ENCODE data around the gene ANKRD35. TPM values are rescaled to one million over a fixed set of nuclear protein-coding genes. Genes with fewer than 3 reads are reported as not detected.

The ANKRD35 gene
- total RNA-seq, 1 donor from 2014 or later = not detected

DNA sequence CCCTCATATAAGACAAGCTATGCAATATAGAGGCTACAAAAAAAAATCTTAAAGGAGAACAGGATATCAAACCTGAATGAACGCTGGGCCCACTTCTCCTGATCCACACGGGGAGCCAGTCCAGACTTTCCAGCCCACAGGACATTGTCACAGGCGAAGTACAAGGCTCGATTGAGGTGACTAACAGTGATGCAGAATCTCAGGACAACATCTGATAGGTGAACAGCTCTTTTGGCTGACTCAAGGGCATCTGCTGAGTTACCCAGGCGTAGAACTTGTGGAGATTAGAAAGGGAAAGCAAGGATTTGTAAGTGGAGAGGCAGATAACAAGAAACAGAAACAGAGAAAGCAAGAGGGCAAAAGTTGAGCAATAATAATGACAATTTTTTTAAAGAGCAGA lies 31.1 kb upstream of the ANKRD35 start:
- Mint-ChIP-seq H3K4me3 (ENCODE audit: unreplicated experiment) (peak overlapping the region; percentile 35), H3K9me3 (ENCODE audit: low read depth) (no peaks in the 10 kb centered on the region), H3K4me1 (ENCODE audit: low read depth) (peaks cover 37% of the 10 kb centered on the region), H3K27me3 (ENCODE audit: low read depth) (no peaks in the 10 kb centered on the region), H3K27ac (ENCODE audit: unreplicated experiment) (no peak overlapping the region), H3K36me3 (ENCODE audit: low read depth) (peaks cover 10% of the 10 kb centered on the region)
- DNase-seq (ENCODE audit: low spot score) = no peak
- TF ChIP-seq CTCF (IDR thresholded peaks at IDR 0.05) = no peak

DNA sequence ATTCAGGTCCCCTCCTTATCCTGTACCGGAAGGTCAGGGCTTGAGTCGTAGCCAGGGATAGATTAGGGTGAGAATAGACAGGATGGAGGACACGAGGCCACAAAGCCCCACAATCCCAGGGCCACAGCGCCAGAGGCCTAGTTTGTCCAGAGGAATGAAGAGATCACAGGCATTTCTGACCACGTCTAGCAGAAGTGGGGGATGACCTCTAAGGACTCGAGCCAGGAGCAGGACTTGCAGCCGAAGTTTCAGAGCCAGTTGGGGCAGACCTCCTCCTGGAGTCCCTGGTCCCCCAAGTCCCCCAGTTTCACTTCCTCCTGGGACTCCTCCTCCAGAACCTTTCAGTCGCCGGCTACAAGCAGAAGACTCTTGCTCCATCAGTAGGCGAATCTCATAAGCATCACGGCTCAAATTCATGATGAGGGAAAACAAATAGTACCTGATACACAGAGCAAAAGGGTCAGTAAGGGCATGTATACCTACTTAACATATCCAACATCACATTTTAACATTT lies 26.5 kb upstream of the ANKRD35 start:
- Mint-ChIP-seq H3K4me3 (ENCODE audit: unreplicated experiment) (no peak overlapping the region), H3K27me3 (ENCODE audit: low read depth) (no peaks in the 10 kb centered on the region), H3K4me1 (ENCODE audit: low read depth) (peaks cover 31% of the 10 kb centered on the region)

GRCh38 chr1:145908653-145909052 lies 23.0 kb upstream of the ANKRD35 start:
- no peak for DNase-seq (ENCODE audit: low spot score)
- Mint-ChIP-seq H3K4me3 (ENCODE audit: unreplicated experiment) (peak overlapping the region; percentile 7), H3K4me1 (ENCODE audit: low read depth) (peaks cover 29% of the 10 kb centered on the region), H3K9me3 (ENCODE audit: low read depth) (no peaks in the 10 kb centered on the region), H3K36me3 (ENCODE audit: low read depth) (peaks cover 10% of the 10 kb centered on the region), H3K27ac (ENCODE audit: unreplicated experiment) (no peak overlapping the region), H3K27me3 (ENCODE audit: low read depth) (no peaks in the 10 kb centered on the region)
- TF ChIP-seq CTCF (IDR thresholded peaks at IDR 0.05) = no peak

More for the DNA sequence above, 26.5 kb upstream of the ANKRD35 start:
- no peaks in the 10 kb centered on the region for H3K9me3 Mint-ChIP-seq (ENCODE audit: low read depth)
- DNase-seq (ENCODE audit: low spot score) = no peak
- peaks cover 12% of the 10 kb centered on the region for H3K36me3 Mint-ChIP-seq (ENCODE audit: low read depth)
- H3K27ac Mint-ChIP-seq (ENCODE audit: unreplicated experiment) = no peak overlapping the region
- TF ChIP-seq CTCF (IDR thresholded peaks at IDR 0.05) = no peak

- Mint-ChIP-seq H3K9me3 (ENCODE audit: low read depth) (no peaks in the 10 kb centered on the region), H3K4me3 (ENCODE audit: unreplicated experiment) (no peak overlapping the region), H3K27me3 (ENCODE audit: low read depth) (no peaks in the 10 kb centered on the region), H3K27ac (ENCODE audit: unreplicated experiment) (peak overlapping the region; percentile 80), H3K36me3 (ENCODE audit: low read depth) (peaks cover 9% of the 10 kb centered on the region), H3K4me1 (ENCODE audit: low read depth) (peaks cover 29% of the 10 kb centered on the region)
- no peak for TF ChIP-seq CTCF (IDR thresholded peaks at IDR 0.05)
- DNase-seq (ENCODE audit: low spot score) = no peak
Measured at GRCh38 chr1:145906954-145907753, 21.5 kb upstream of the ANKRD35 start.

DNA sequence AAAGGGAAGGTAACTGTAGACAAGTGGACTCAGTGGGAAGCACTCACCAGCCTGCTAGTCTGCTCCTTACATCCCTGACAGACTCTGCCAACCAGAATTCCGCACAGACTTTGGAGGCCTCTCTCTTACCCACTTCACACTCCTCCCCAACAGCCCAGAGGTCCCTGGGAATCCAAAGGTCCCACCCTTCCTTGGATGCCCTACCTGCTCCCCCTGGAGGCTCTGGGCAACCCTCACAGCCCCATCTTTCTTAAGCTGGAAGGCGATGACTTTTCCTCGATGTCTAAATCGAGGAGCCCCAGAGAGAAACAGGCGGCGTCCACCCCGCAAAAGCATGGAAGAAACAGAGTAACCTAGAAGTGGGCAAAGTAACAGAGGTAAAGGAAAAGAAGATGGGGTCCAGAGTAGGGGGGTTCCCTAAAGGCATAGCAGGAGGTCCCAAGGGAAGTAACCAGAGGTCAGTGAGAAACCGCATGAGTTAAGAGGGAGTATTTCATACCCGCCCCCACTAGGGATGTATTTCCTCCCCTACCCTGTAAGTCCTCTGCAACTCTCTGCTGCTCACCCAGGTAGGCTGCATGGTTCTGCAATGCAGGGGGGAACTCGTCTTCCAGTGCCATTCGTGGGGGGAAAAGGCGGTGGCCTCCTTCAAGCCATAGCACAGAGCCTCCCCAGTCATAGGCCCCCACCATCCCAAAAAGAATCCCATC lies 15.8 kb upstream of the ANKRD35 start:
- Mint-ChIP-seq H3K4me3 (ENCODE audit: unreplicated experiment) (no peak overlapping the region), H3K27me3 (ENCODE audit: low read depth) (no peaks in the 10 kb centered on the region), H3K4me1 (ENCODE audit: low read depth) (no peaks in the 10 kb centered on the region), H3K27ac (ENCODE audit: unreplicated experiment) (no peak overlapping the region), H3K36me3 (ENCODE audit: low read depth) (peaks cover 26% of the 10 kb centered on the region), H3K9me3 (ENCODE audit: low read depth) (no peaks in the 10 kb centered on the region)
- no peak for DNase-seq (ENCODE audit: low spot score)
- TF ChIP-seq CTCF (IDR thresholded peaks at IDR 0.05) = no peak

Measured in chondrocyte (in vitro differentiated cells).